Type B pancreatic cell (in vitro differentiated cells): ENCODE results near the gene SAMHD1. TPM values are rescaled to one million over a fixed set of nuclear protein-coding genes. Genes with fewer than 3 reads are reported as not detected.

ENCODE experiments used
- DNase-seq: peaks from one replicate; pipeline ENCODE4 v3.0.0; 2021; ENCODE audit warnings: mixed read lengths; ENCODE audit not compliant: unreplicated experiment; ENCODE audit errors: extremely low spot score
- H3K27ac Mint-ChIP-seq: 2 replicates; pipeline ENCODE4 v1.8.0; 2021; ENCODE audit warnings: mild to moderate bottlenecking, mixed read lengths
- H3K27me3 Mint-ChIP-seq: 2 replicates; pipeline ENCODE4 v1.8.0; 2021; ENCODE audit warnings: mixed read lengths
- H3K36me3 Mint-ChIP-seq: 2 replicates; pipeline ENCODE4 v1.8.0; 2021; ENCODE audit warnings: mixed read lengths
- H3K4me1 Mint-ChIP-seq: one replicate; pipeline ENCODE4 v1.8.0; 2021; ENCODE audit warnings: mixed read lengths; ENCODE audit not compliant: unreplicated experiment
- H3K4me3 Mint-ChIP-seq: 2 replicates; pipeline ENCODE4 v1.8.0; 2021; ENCODE audit warnings: mild to moderate bottlenecking, mixed read lengths
- H3K9me3 Mint-ChIP-seq: 2 replicates; pipeline ENCODE4 v1.8.0; 2021; ENCODE audit warnings: mixed read lengths
- CTCF ChIP-seq: fragments of 200-600 bp; sonication (generic); conservative IDR thresholded peaks from 2 replicates; pipeline ENCODE4 v1.5.0; 2021; ENCODE audit warnings: antibody characterized with exemption, mild to moderate bottlenecking
- total RNA-seq: library from RNA; stranded (reverse); gene quantifications from 2 replicates; pipeline ENCODE4 v1.2.1, GENCODE V29; 2021; ENCODE audit warnings: low replicate concordance

The SAMHD1 gene
- total RNA-seq, 1 donor from 2014 or later: 33.4 TPM

- Mint-ChIP-seq H3K9me3 (no peaks in the 10 kb centered on the region), H3K4me1 (no peaks in the 10 kb centered on the region), H3K27ac (no peak overlapping the region), H3K27me3 (no peaks in the 10 kb centered on the region), H3K36me3 (peaks cover 4% of the 10 kb centered on the region), H3K4me3 (no peak overlapping the region)
- no peak for TF ChIP-seq CTCF
- DNase-seq: no peak
These were observed 46.8 kb downstream of the SAMHD1 start for GRCh38 chr20:36904690-36905089.

GRCh38 chr20:36895036-36895435 lies 56.5 kb downstream of the SAMHD1 start:
- H3K4me1 Mint-ChIP-seq: no peaks in the 10 kb centered on the region
- no peak overlapping the region for H3K4me3 Mint-ChIP-seq
- H3K36me3 Mint-ChIP-seq: no peaks in the 10 kb centered on the region
- no peaks in the 10 kb centered on the region for H3K27me3 Mint-ChIP-seq
- H3K27ac Mint-ChIP-seq: no peak overlapping the region
- DNase-seq: no peak
- TF ChIP-seq CTCF: no peak
- H3K9me3 Mint-ChIP-seq: no peaks in the 10 kb centered on the region

- DNase-seq: no peak
- no peaks in the 10 kb centered on the region for H3K36me3 Mint-ChIP-seq
- TF ChIP-seq CTCF: no peak
- no peaks in the 10 kb centered on the region for H3K4me1 Mint-ChIP-seq
- H3K27ac Mint-ChIP-seq: no peak overlapping the region
- no peaks in the 10 kb centered on the region for H3K9me3 Mint-ChIP-seq
- H3K4me3 Mint-ChIP-seq: no peak overlapping the region
- H3K27me3 Mint-ChIP-seq: no peaks in the 10 kb centered on the region
These were observed 57.7 kb downstream of the SAMHD1 start for GRCh38 chr20:36893801-36894200.

- Mint-ChIP-seq H3K36me3 (no peaks in the 10 kb centered on the region), H3K4me1 (peaks cover 14% of the 10 kb centered on the region), H3K9me3 (no peaks in the 10 kb centered on the region), H3K4me3 (no peak overlapping the region), H3K27ac (no peak overlapping the region), H3K27me3 (no peaks in the 10 kb centered on the region)
- no peak for DNase-seq
- no peak for TF ChIP-seq CTCF
These were observed 60.3 kb downstream of the SAMHD1 start for GRCh38 chr20:36891211-36891610.

- no peaks in the 10 kb centered on the region for H3K36me3 Mint-ChIP-seq
- H3K4me3 Mint-ChIP-seq: no peak overlapping the region
- peaks cover 16% of the 10 kb centered on the region for H3K4me1 Mint-ChIP-seq
- no peaks in the 10 kb centered on the region for H3K27me3 Mint-ChIP-seq
- no peaks in the 10 kb centered on the region for H3K9me3 Mint-ChIP-seq
- TF ChIP-seq CTCF: no peak
- no peak for DNase-seq
- no peak overlapping the region for H3K27ac Mint-ChIP-seq
These were observed 60.9 kb downstream of the SAMHD1 start for GRCh38 chr20:36890586-36890985.

GRCh38 chr20:36888880-36889516 lies 62.5 kb downstream of the SAMHD1 start:
- Mint-ChIP-seq H3K27ac (no peak overlapping the region), H3K36me3 (no peaks in the 10 kb centered on the region), H3K4me3 (no peak overlapping the region), H3K9me3 (no peaks in the 10 kb centered on the region), H3K27me3 (no peaks in the 10 kb centered on the region), H3K4me1 (peaks cover 20% of the 10 kb centered on the region)
- no peak for DNase-seq
- TF ChIP-seq CTCF: no peak
